Testis (tissue), 2 donors: Measurements from ENCODE around the gene KCTD16.

Experiments used
- CTCF ChIP-seq, 3 experiments: fragments of 450-650 bp in 2 of 3; fragments of 200-600 bp in 1 of 3; sonication (generic) in 1 of 3; IDR thresholded peaks; one replicate each; pipeline ENCODE4 v1.5.1; 2016 to 2019; ENCODE audit warnings: antibody characterized with exemption in 3 of 3, mild to moderate bottlenecking in 2 of 3, moderate library complexity in 1 of 3
- POLR2A ChIP-seq: fragments of 450-650 bp; IDR thresholded peaks from one replicate; pipeline ENCODE4 v1.6.1; 2017; ENCODE audit warnings: antibody characterized with exemption, mild to moderate bottlenecking, moderate library complexity

- TF ChIP-seq CTCF (IDR thresholded peaks at IDR 0.05) (no peak), POLR2A (no peak)
These were observed 158.3 kb downstream of the KCTD16 start for GRCh38 chr5:144328980-144329379.
